Measurements from ENCODE around the gene OBSCN.

DNA sequence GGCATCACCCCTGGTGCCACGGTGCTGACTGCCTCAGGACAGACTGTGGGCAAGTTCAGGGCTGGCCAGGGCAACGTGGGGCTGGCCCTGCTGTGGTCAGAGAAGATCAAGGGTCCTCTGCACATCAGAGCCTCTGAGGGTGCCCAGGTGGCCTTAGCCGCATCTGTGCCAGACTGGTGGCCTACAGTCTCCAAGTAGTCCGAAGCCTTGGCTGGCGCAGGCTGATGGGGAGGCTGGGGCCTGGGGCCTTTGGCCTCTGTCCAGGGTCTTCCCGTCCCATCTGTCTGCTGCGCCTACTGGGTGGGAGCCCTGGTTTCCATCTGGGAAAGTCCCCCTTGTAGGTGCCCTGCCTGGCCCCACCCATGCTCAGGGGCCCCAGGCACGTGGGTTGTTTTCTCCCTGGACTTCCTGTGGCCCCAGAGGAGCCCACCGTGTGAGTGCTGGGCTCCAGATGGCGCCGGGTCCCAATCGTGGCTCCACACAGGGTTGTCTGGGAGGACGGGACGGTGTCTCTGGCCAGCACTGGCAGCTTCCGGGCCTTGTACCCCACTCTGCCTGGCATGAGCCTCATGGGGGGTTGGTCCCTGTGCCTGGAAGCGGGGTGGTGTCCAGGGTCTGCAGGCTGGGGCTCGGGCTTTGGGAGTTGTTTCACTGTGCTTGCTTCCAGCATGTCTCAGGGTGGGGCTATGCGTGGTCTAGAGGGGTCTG lies 32.4 kb upstream of the OBSCN start:
- TF ChIP-seq CTCF (IDR thresholded peaks at IDR 0.05) (no peak), POLR2A (IDR thresholded peaks at IDR 0.05) (no peak)

All from heart left ventricle (tissue), 13 donors.